Skeletal muscle cell (primary cell): ENCODE data around the gene THAP2.

ENCODE experiments used
- DNase-seq: peaks from one replicate; pipeline ENCODE4 v3.0.0-alpha.2; 2010; ENCODE audit warnings: low read depth
- H3K4me3 ChIP-seq: 2 replicates; pipeline ENCODE4 v1.5.1; 2011; ENCODE audit warnings: low read depth, mild to moderate bottlenecking, control low read depth, low read length, moderate library complexity

The THAP2 gene

DNA sequence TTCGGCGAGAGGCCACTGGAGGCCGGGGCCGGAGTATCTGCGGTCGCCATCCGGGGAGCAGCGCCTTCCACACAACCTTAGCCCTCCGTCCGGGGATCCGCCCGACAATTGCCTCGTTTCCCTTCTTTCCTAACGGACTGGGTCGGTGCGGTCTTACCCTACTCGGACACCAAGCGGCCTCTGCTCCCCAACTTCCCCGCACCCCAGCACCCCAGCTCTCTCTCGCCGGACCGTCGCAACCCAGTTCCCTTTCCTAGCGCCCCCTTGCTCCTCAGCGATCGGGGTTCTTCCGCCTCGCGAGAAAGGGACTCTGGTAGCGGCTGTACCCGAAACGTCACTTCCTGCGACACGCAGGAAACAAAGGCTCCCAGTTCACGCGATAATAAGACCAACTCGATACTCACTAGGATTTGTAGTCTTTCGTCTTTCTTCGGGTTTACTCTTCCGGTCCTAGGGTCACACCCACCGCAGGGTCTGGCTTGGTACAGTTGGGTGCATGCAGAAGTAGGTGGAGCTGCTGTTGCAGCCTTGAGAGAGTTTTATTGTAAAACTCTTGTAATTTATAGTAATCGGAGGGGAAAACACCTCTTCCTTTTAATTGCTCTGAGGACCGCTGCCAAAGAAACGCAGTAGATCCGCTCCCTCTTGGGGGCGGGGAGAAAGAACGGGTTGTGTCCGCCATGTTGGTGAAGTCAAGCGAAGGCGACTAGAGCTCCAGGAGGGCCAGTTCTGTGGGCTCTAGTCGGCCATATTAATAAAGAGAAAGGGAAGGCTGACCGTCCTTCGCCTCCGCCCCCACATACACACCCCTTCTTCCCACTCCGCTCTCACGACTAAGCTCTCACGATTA is at the start of gene THAP2, which contains the start of gene ZFC3H1:
Gene THAP2, plus strand, starts transcription at position 741 of the 850 bp plus-strand sequence. CDS start 209 bp downstream, outside the sequence.
Gene ZFC3H1, minus strand, starts transcription at position 288 of the 850 bp plus-strand sequence. Its CDS starts 238 bp downstream, at position 50.
- DNase-seq: peak; percentile 99
- H3K4me3 ChIP-seq: peak within 1 kb of the TSS; percentile 95

DNA sequence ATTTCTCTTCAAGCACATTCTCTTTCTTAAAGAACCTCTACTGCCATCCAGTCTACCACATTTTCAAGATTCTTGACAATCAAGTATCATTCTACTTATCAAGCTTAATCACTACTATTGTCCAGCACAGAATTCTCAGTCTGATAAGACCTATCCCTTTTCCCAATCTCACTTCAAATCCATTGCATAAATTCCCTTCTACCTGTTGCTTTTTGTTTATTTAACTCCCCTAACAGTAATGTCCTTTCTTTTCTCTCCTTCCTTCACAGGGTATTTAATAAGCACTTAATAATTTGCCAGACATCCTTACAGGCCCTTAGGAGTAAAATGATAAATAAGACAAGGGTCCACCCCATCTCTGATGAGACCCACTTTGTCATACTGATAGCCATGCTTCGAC is 42.2 kb upstream of the THAP2 start:
- DNase-seq: no peak
- H3K4me3 ChIP-seq: no peak overlapping the region

DNA sequence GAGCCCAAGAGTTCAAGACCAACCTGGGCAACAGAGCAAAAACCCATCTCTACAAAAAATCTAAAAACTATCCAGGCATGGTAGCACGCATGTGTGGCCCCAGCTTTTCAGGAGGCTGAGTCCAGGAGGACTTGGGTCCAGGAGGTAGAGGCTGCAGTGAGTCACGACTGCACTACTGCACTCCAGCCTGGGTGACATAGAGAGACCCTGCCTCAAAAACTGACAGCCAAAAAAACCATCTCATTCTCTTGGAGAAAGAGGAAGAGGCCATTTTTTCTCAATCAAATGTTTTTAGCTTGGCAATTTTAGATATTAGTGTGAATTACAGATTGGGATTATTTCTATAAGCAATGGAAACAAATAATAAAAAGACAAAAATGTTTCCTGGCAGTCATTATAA is 38.6 kb upstream of the THAP2 start:
- no peak overlapping the region for H3K4me3 ChIP-seq
- no peak for DNase-seq

DNA sequence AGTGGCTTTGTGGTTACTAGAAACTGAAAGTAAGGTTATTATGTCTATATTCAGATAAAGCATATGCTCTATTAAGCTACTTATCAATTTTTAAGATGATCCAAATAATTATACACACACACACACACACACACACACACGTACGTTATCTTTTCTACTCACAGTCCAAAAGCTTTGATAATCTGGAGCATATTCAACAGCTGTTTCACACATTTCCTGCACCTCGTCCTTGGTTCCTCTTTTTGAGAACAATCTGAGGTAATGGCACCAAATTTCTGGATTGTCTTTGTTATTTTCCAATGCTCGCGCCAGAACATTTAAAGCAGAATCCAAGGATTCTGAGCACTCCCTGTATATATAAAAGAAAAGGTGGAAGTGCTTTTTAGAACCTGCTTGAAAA is 38.0 kb upstream of the THAP2 start:
- H3K4me3 ChIP-seq: no peak overlapping the region
- DNase-seq: no peak

DNA sequence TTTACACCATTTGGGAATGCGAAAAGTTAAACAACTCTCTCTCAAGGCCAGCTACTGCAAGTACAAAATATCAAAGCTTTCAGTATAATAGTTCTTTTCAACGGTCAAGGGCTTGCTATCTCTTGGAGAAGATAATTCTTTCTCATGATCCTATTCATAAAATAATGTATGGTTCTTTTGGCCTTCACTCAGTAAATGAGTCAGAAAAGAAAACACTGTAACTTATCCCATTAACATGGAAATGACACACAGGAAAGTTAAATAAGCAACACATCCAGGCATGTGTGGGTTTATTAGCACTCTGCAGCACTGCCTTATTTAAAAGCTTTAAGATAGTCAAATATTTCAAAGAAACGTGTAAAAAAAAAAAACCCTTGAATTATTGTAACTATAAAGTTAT is 37.3 kb upstream of the THAP2 start:
- DNase-seq: no peak
- no peak overlapping the region for H3K4me3 ChIP-seq

DNA sequence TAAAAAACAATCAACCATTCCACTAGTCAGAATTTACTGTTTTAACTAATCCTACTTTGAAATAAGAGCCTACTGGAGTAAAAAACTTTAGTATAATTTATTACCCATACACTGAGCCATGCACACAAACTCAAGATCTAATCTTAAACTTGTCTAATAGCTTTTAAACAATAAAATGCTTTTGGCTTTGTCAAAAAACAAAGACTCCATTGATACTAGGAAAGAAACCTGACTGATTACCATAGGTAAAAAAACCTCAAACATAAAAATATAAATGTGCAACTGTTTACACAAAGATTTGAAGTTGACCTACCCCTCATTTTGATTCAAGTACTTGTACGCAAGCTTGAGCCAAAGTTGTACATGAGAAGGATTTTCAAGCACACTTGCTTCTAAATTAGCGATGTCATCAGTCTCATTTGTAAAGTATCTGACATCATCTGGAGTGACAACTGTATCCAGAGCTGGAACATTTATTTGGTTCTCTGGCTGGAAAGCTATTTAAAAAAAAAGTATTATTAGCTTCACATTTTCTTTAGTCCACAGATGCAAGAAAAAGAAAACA is 36.6 kb upstream of the THAP2 start:
- no peak for DNase-seq
- no peak overlapping the region for H3K4me3 ChIP-seq

DNA sequence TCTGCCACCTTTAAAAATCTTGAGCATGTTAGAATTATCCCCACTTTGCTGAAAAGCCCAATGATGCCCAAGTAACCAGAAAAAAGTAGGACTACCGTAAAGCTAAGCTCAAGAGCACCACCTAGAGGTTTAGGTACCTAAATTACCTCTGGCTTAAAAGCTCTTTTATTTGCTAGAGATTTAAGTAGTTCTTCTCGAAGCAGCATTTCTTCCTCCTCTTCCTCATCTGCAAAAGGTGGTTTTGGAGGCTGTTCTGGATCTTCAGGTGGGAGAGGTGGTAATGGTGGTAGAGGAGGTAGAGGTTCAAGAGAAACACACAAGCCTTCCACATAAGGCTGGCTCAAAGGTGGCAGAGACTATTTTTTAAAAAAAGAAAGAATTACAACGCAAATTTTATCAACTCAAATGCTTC is 27.4 kb upstream of the THAP2 start:
- peak; percentile 23 for DNase-seq

DNA sequence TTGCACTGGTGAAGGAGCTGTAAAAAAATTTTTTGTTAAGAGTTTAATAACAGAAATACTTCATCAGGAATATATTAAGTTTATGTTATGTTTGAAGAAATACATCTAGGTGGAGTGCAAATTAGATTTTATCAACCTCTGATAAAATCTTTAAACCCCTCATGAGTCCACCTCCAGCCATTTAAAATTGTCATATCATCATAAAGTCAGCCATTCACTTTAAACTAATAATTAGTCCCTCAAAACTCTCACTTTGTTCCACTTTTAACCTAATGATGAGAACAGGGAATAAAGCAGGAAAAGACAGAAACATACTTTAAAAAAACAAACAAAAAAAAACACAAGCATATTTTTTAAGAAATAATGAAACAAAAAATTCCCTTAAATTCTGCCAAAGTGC is 25.6 kb upstream of the THAP2 start:
- no peak overlapping the region for H3K4me3 ChIP-seq
- no peak for DNase-seq

More for the DNA sequence above, 27.4 kb upstream of the THAP2 start:
- H3K4me3 ChIP-seq: no peak overlapping the region

DNA sequence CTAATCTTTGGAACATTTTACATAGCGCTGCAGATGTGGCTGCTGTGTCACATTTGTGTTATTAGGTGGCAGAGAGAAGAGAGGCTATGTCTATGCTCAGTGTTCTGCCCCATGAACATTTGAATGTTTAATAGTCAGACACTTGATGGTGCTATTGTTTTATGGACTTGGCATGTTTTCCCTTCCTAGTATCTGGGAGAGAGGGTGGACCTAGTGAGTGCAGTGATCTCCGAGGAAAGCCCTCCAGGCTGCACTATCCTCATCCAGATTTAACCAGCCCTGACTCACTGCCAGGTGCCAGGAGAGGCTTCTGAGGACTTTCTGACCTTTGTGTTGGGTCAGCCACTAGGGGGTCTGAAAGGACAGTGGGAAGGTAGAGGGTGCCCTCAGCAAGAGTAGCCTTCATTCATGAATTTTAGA is 24.8 kb upstream of the THAP2 start:
- no peak overlapping the region for H3K4me3 ChIP-seq
- no peak for DNase-seq

DNA sequence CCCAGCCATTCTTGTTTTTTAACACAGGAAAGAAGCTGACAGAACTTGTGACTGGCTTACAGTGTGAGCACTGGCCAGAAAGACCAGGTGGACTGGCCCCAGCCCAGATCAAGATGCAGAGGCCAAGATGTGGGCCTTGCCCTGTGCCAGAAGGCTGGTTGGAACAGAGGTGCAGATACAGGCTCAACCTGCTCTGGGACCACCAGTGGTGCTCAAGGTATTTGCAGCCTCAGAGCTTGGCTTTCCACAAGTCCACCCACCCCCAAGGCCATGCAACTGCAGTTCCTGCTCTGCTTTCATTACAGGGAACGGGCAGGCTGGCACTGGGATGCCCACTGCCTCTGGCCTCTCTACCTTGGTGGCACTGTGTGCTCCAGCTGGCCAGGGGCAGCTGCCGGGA is 23.8 kb upstream of the THAP2 start:
- no peak overlapping the region for H3K4me3 ChIP-seq
- DNase-seq: no peak

DNA sequence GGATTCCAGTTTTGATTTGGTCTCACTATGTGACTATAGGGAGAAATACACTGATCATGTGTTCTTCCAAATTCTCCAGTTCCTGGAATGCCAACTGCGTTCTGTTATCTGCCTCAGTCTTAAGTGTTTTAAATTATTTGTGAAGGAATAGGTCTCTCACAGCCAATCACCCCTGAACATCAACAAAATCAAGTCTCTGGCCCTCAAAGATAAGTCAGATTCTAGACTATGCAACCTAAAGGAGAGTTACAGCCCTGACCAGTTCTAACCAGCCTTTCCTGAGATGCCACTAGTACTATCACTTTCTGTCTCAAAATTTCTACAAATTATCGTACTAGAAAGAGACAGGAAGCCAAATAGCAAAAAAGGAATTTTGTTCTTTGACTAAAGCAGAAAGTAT is 22.7 kb upstream of the THAP2 start:
- H3K4me3 ChIP-seq: no peak overlapping the region
- DNase-seq: no peak

DNA sequence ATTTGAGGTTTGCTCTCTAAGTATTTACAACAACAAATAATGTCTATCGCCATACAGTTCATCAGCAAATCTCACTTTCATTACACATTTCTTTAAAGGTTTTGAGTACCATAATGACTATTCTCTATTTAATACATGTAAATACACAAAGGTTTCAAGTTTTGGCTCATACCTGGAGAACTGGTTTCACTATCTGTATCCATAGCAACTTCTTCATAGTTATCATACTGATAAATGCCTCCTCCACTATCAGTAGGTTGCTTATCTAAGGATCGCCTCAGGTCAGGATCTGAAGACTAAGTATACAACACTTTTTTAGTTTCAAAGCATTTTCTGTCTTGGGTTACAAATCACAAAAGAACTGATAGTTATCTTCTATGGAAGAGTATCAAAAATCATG is 21.8 kb upstream of the THAP2 start:
- H3K4me3 ChIP-seq: no peak overlapping the region
- no peak for DNase-seq

DNA sequence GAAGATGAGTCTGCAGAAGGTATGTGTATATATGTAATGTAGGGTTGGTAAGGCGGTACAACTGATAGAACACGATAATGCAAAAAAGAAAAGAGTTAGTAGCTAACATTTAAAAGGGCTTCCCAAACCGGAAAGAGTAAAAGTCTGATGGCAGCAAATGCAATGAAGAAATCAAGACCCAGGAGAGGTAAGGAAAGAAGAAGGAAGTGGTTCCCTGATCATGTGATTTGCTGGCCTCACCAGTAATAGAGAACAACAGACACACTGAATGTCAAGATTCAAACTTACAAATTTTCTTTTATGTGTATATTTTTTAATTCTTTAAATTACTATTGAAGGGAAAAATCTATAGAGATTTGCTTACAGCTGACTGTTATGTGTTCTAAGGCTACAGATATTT is 18.8 kb upstream of the THAP2 start:
- no peak overlapping the region for H3K4me3 ChIP-seq
- no peak for DNase-seq

DNA sequence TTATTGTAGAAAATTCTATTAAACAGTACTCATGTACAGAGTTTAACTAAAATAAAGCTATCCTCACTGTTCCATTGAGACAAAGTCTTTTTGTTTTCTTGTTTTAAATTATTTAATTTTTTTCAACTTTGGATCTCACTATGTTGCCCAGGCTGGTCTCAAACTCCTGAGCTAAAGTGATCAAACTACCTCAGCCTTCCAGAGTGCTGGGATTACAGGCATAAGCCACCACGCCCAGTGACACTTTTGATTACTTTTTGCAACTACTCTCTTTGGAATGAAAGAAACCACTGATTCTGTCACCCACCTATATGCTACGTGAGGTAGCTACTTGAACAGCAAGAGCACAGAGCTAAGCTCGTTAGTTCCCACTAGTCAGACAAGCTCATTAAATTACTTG is 17.6 kb upstream of the THAP2 start:
- no peak for DNase-seq
- no peak overlapping the region for H3K4me3 ChIP-seq

DNA sequence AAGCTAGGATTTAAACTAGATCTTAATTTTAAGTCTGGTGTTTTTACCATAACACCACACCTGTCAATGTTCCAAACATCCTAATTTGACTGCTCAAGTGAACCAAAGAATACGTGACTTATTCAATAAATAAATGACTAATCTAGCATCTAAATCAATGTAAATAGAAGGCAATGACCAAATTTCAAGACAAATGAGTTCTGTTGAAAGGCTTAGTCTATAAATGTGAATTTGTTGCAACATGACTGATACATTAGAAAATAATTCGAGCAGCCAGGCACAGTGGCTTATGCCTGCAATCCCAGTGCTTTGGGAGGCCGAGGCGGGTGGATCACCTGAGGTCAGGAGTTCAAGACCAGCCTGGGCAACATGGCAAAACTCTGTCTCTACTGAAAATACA is 15.6 kb upstream of the THAP2 start:
- DNase-seq: no peak
- H3K4me3 ChIP-seq: no peak overlapping the region

DNA sequence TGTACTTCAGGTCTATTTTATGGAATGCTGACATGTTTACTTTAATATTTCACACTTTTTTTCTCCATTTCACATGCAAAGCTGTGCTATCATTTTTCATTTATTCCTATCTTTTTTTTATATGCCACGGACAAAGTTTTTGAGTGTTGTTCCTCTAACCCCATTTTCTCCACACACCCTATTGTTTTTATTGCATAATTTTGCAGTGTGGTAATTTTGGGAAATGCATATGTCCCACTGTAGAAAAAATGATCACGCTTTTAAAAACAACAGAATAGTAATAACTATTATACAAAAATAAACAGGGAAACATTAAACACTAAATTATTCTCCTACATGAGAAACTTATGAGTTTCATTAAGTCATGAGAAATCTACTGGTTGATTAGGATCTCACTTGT is 14.7 kb upstream of the THAP2 start:
- no peak for DNase-seq
- H3K4me3 ChIP-seq: no peak overlapping the region

DNA sequence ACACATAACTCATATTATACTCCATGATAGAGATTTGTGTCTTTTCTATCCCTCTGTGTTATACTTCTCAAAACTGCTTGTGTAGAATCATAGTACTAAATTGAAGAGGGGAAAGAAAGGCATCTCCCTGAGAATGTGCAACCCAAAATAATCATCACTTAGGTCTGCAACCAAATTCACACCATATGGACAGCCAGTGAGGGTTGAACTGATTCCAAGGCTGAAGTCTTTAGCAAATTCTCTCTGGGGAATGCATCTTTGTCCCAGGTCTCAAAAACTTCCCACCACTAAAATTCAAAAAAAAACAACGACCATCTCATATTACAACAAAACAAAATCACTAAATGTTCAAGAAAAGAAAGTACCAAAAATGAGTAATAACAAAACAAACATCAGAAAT is 11.4 kb upstream of the THAP2 start:
- no peak overlapping the region for H3K4me3 ChIP-seq
- no peak for DNase-seq

DNA sequence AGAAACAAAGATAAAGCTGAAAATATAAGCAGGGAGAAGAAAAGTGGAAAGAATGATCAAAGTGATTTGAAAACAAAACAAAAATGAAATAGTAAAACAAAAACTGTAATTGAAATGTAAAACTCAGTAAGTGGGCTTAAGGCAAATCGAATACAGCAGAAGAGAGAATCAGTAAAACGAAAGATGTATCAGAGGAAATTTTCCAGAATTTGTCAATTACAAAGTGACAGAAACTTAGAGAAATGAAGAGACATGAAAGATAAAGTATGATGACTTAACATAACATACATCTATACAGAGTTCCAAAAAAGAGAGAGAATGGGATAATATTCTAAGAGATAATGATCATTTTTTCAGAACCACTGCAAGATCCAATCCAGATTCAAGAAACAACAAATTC is 11.0 kb upstream of the THAP2 start:
- DNase-seq: no peak
- no peak overlapping the region for H3K4me3 ChIP-seq

DNA sequence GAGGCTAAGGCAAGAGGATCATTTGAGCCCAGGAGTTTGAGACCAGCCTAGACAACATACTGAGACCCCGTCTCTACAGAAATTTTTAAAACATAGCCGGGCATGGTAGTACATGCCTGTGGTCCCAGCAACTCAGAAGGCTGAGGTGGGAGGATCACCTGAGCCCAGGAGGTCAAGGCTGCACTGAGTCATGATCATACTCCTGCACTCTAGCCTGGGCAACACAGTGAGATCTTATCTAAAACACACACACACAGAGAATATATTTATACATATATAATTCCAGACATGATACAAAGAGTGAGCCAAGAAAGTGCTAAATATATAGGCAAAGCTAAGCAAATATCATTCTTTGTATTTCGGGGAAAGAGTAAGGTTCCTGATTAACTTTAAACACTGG is 9.9 kb upstream of the THAP2 start:
- DNase-seq: no peak
- no peak overlapping the region for H3K4me3 ChIP-seq

DNA sequence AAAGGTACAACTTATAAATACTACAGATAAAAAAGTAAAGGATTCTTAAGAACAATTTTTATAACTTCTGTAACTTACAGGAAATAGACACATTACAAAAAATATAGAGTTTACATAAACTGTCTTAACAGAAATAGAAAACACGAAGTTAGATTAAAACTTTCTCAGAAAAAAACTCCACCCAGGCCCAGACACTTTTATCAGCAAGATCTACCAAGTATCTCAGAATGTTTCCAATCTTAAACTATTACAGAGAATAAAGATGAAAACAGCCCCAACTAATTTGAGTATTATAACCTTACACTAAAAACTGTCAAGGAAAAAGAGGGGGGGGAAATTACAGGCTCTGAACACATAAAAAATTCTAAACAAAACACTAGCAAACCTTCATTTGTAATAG is 8.6 kb upstream of the THAP2 start:
- H3K4me3 ChIP-seq: no peak overlapping the region

DNA sequence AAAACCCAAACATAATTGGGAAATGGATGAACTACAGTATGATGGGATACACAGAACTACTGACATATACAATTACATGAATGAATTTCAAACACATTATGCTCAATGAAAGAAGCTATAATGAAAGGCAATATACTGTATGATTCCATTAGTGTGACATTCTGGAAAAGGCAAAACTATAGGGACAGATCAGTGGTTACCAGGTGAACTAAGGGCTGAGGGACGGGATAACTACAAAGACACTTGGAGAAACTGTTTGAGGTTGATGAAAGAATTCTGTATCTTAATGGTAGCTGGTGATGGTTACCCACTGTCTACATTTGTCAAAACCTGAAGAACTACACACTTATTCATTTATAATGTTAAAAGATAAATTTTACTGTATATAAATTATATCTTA is 8.2 kb upstream of the THAP2 start:
- DNase-seq: no peak
- no peak overlapping the region for H3K4me3 ChIP-seq

More for the DNA sequence above, 8.6 kb upstream of the THAP2 start:
- no peak for DNase-seq
